ENCODE measurements around the gene COL23A1.

The COL23A1 gene

DNA sequence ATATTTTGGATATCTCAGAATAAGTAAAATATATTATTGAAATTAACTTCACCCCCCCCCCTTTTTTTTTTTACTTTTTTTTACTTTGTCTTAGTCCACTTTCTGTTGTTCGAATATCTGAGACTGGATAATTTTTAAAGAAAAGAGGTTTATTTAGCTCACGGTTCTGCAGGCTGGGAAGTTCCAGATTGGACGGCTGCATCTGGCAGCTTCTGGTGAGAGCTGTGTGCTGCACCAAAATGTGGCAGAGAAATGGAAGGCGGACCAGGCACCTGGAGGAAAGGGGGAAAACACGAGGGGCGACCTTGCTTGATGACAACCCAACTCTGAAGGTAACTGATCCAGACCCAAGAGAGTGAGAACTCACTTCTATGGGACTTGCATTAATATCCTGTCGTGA lies 397.4 kb downstream of the COL23A1 start:
- Histone ChIP-seq H3K4me3 (ENCODE audit: low read length) (no peak overlapping the region), H3K9me3 (ENCODE audit: control insufficient read depth, low read depth, low read length) (no peaks in the 10 kb centered on the region), H3K9ac (ENCODE audit: low read length) (no peak overlapping the region), H3K27ac (ENCODE audit: low read length) (no peak overlapping the region), H3K27me3 (ENCODE audit: control insufficient read depth, insufficient read depth, low read length) (no peaks in the 10 kb centered on the region), H3K4me1 (ENCODE audit: control insufficient read depth, low read depth, low read length) (peaks cover 10% of the 10 kb centered on the region), H3K36me3 (ENCODE audit: control insufficient read depth, low read depth, low read length) (no peaks in the 10 kb centered on the region)

DNA sequence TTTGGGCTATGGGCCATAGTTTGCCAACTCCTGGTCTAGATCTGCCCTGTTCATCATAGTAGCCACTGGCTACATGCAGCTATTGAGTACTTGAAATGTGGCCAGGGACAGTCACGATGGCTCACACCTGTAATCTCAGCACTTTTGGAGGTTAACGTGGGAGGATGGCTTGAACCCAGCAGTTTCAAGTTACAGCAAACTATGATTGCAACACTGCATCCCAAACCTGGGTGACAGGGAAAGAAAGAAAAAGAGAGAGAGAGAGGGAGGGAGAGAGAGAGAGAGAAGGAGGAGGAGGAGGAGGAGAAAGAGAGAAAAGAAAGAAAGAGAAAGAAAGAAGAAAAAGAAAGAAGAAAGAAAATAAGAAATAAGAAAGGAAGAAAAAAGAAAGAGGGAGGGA lies 397.9 kb downstream of the COL23A1 start:
- H3K36me3 ChIP-seq (ENCODE audit: control insufficient read depth, low read depth, low read length) = no peaks in the 10 kb centered on the region
- no peak overlapping the region for H3K27ac ChIP-seq (ENCODE audit: low read length)
- H3K27me3 ChIP-seq (ENCODE audit: control insufficient read depth, insufficient read depth, low read length) = no peaks in the 10 kb centered on the region
- H3K9ac ChIP-seq (ENCODE audit: low read length) = no peak overlapping the region
- H3K9me3 ChIP-seq (ENCODE audit: control insufficient read depth, low read depth, low read length) = no peaks in the 10 kb centered on the region
- H3K4me1 ChIP-seq (ENCODE audit: control insufficient read depth, low read depth, low read length) = peaks cover 10% of the 10 kb centered on the region
- no peak overlapping the region for H3K4me3 ChIP-seq (ENCODE audit: low read length)

DNA sequence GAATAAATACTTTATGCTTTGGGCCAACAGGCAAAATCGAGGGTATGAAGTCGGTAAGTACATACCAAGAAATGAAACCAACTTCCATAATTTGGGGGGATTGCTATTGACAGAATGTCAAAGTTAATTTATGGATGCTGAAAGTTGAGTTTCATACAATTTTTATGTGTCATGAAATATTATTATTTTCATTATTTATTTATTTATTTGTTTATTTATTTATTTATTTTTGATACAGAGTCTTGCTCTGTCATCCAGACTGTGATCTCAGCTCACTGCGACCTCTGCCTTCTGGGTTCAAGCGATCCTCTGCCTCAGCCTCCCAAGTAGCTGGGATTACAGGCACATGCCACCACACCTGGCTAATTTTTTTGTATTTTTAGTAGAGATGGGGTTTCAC lies 398.5 kb downstream of the COL23A1 start:
- no peaks in the 10 kb centered on the region for H3K9me3 ChIP-seq (ENCODE audit: control insufficient read depth, low read depth, low read length)

DNA sequence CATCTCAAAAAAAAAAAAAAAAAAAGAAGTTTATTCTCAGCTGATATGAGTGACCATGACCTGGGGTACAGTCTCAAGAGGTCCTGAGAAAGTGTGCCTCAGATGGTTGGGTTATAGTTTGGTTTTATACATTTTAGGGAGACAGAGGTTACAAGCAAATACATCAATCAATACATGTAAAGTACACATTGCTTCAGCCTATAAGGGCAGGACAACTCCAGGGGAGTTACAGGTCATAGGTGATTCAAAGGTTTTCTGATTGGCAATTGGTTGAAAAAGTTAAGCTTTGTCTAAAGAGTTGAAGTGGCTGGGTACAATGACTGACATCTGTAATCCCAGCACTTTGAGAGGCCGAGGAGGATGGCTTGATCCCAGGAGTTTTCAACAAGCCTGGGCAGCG lies 400.8 kb downstream of the COL23A1 start:
- Histone ChIP-seq H3K9me3 (ENCODE audit: control insufficient read depth, low read depth, low read length) (no peaks in the 10 kb centered on the region), H3K27ac (ENCODE audit: low read length) (no peak overlapping the region), H3K36me3 (ENCODE audit: control insufficient read depth, low read depth, low read length) (no peaks in the 10 kb centered on the region), H3K27me3 (ENCODE audit: control insufficient read depth, insufficient read depth, low read length) (no peaks in the 10 kb centered on the region), H3K9ac (ENCODE audit: low read length) (no peak overlapping the region), H3K4me1 (ENCODE audit: control insufficient read depth, low read depth, low read length) (peaks cover 3% of the 10 kb centered on the region), H3K4me3 (ENCODE audit: low read length) (no peak overlapping the region)

More for the DNA sequence above, 398.5 kb downstream of the COL23A1 start:
- H3K4me1 ChIP-seq (ENCODE audit: control insufficient read depth, low read depth, low read length) = peaks cover 10% of the 10 kb centered on the region
- no peaks in the 10 kb centered on the region for H3K36me3 ChIP-seq (ENCODE audit: control insufficient read depth, low read depth, low read length)
- no peak overlapping the region for H3K27ac ChIP-seq (ENCODE audit: low read length)
- H3K4me3 ChIP-seq (ENCODE audit: low read length) = no peak overlapping the region
- no peaks in the 10 kb centered on the region for H3K27me3 ChIP-seq (ENCODE audit: control insufficient read depth, insufficient read depth, low read length)
- no peak overlapping the region for H3K9ac ChIP-seq (ENCODE audit: low read length)
